Measurements from ENCODE around the gene LSAMP. TPM values are rescaled to one million over a fixed set of nuclear protein-coding genes. Genes with fewer than 3 reads are reported as not detected.

LSAMP gene
- total and polyA plus RNA-seq, 2 experiments from 2014 or later, result 2.0 to 2.9 TPM

GRCh38 chr3:116155841-116156240, 289.4 kb downstream of the LSAMP start:
- Mint-ChIP-seq H3K27me3 (ENCODE audit: insufficient read depth, low read depth, poor library complexity) (no peaks in the 10 kb centered on the region), H3K9me3 (no peaks in the 10 kb centered on the region), H3K4me1 (peaks cover 13% of the 10 kb centered on the region), H3K27ac (no peak overlapping the region), H3K36me3 (ENCODE audit: low read depth) (no peaks in the 10 kb centered on the region), H3K4me3 (no peak overlapping the region)
- H3K4me2 ChIP-seq, result no peak overlapping the region
- no peaks in the 10 kb centered on the region for H3K36me3 ChIP-seq (ENCODE audit: insufficient read depth)
- no peaks in the 10 kb centered on the region for H3K79me2 ChIP-seq (replicated peaks; ENCODE audit: insufficient read depth)
- H3F3A ChIP-seq (replicated peaks; ENCODE audit: low read depth), result no peaks in the 10 kb centered on the region
- no peaks in the 10 kb centered on the region for H4K20me1 ChIP-seq (replicated peaks; ENCODE audit: insufficient read depth)
- ATAC-seq (no peak), DNase-seq (ENCODE audit: low spot score) (no peak)
- no peaks in the 10 kb centered on the region for H3K9me2 ChIP-seq (ENCODE audit: insufficient read depth)
- no peak overlapping the region for H3K4me3 ChIP-seq
- no peaks in the 10 kb centered on the region for H3K27me3 ChIP-seq (ENCODE audit: insufficient read depth)
- H3K4me1 ChIP-seq (ENCODE audit: insufficient read depth), result peaks cover 7% of the 10 kb centered on the region
- TF ChIP-seq CTCF (conservative IDR thresholded peaks at IDR 0.05; ENCODE audit: low read depth in 2 of 2) (no peak), POLR2AphosphoS5 (IDR thresholded peaks at IDR 0.05; ENCODE audit: low read depth) (no peak), EZH2phosphoT487 (IDR thresholded peaks at IDR 0.05; ENCODE audit: unreplicated experiment) (no peak), STAT1 (IDR thresholded peaks at IDR 0.05; ENCODE audit: unreplicated experiment) (no peak), NANOG (IDR thresholded peaks at IDR 0.05; ENCODE audit: borderline replicate concordance) (no peak), ZNF114 (CRISPR knock-in tag; IDR thresholded peaks at IDR 0.05) (no peak), ZNF462 (CRISPR knock-in tag; IDR thresholded peaks at IDR 0.05) (no peak), JUNB (IDR thresholded peaks at IDR 0.05; ENCODE audit: unreplicated experiment) (no peak), CREB1 (CRISPR knock-in tag; IDR thresholded peaks at IDR 0.05; ENCODE audit: low read depth) (no peak), REST (IDR thresholded peaks at IDR 0.05; ENCODE audit: unreplicated experiment) (no peak), ETS1 (IDR thresholded peaks at IDR 0.05) (no peak), EZH2 (IDR thresholded peaks at IDR 0.05; ENCODE audit: low read depth, unreplicated experiment) (no peak)
- no peak overlapping the region for H2AFZ ChIP-seq
- no peak overlapping the region for H3K27ac ChIP-seq (ENCODE audit: low read depth)
